Keratinocyte (primary cell): ENCODE measurements around the gene CDC42BPG. TPM values are rescaled to one million over a fixed set of nuclear protein-coding genes. Genes with fewer than 3 reads are reported as not detected.

Experiments used
- DNase-seq: peaks from one replicate; pipeline ENCODE4 v3.0.0-alpha.2; 2011; ENCODE audit warnings: low read depth, missing footprints, low spot score
- FAIRE-seq: peaks from 2 replicates; lab custom pipeline; 2011; peaks lifted over from hg19 to GRCh38; lab: Jason Lieb, UNC
- H2AFZ ChIP-seq: 2 replicates; pipeline ENCODE4 v1.6.0; 2012; ENCODE audit warnings: low read length, control low read depth, inconsistent platforms; ENCODE audit not compliant: control insufficient read depth
- H3K27ac ChIP-seq: 2 replicates; pipeline ENCODE4 v1.5.1; 2011; ENCODE audit warnings: low read length; ENCODE audit not compliant: control insufficient read depth, insufficient read depth
- H3K27me3 ChIP-seq: 3 replicates; pipeline ENCODE4 v1.6.0; 2011; ENCODE audit warnings: low read length; ENCODE audit not compliant: control insufficient read depth, insufficient read depth; ENCODE audit errors: extremely low read depth
- H3K36me3 ChIP-seq, 2 experiments: 2 replicates in 1 of 2; 3 replicates in 1 of 2; pipeline ENCODE4 v1.5.1; 2011; ENCODE audit warnings: low read length in 2 of 2, mild to moderate bottlenecking in 1 of 2; ENCODE audit not compliant: control insufficient read depth in 2 of 2, insufficient read depth in 2 of 2; ENCODE audit errors: extremely low read depth in 1 of 2
- H3K4me1 ChIP-seq: 3 replicates; pipeline ENCODE4 v1.5.1; 2011; ENCODE audit warnings: low read length; ENCODE audit not compliant: control insufficient read depth, insufficient read depth; ENCODE audit errors: extremely low read depth
- H3K4me2 ChIP-seq: 3 replicates; pipeline ENCODE4 v1.6.0; 2011; ENCODE audit warnings: low read depth, low read length; ENCODE audit not compliant: control insufficient read depth, insufficient read depth; ENCODE audit errors: extremely low read depth
- H3K4me3 ChIP-seq, 3 experiments: fragments of 200-600 bp in 1 of 3; sonication (generic) in 1 of 3; 2 replicates in 2 of 3; 3 replicates in 1 of 3; pipeline ENCODE4 v1.5.1; 2011 to 2016; ENCODE audit warnings: low read length in 3 of 3, mild to moderate bottlenecking in 3 of 3, control low read depth in 2 of 3, inconsistent platforms in 1 of 3, low read depth in 1 of 3, mixed read lengths in 1 of 3, mixed run types in 1 of 3, moderate library complexity in 1 of 3; ENCODE audit not compliant: control insufficient read depth in 2 of 3, insufficient read depth in 2 of 3; ENCODE audit errors: extremely low read depth in 1 of 3
- H3K79me2 ChIP-seq: 2 replicates; pipeline ENCODE4 v1.6.0; 2012; ENCODE audit warnings: low read length; ENCODE audit not compliant: control insufficient read depth, insufficient read depth
- H3K9ac ChIP-seq: 3 replicates; pipeline ENCODE4 v1.6.0; 2011; ENCODE audit warnings: low read length; ENCODE audit not compliant: control insufficient read depth, insufficient read depth; ENCODE audit errors: extremely low read depth
- H3K9me1 ChIP-seq: 3 replicates; pipeline ENCODE4 v1.6.0; 2011; ENCODE audit warnings: low read length; ENCODE audit not compliant: control insufficient read depth, insufficient read depth; ENCODE audit errors: extremely low read depth
- H3K9me3 ChIP-seq: 2 replicates; pipeline ENCODE4 v1.5.1; 2012; ENCODE audit warnings: low read depth, low read length; ENCODE audit not compliant: control insufficient read depth
- H4K20me1 ChIP-seq: 3 replicates; pipeline ENCODE4 v1.6.0; 2011; ENCODE audit warnings: low read length; ENCODE audit not compliant: control insufficient read depth, insufficient read depth; ENCODE audit errors: extremely low read depth
- EZH2 ChIP-seq: IDR thresholded peaks from one replicate; pipeline ENCODE4 v1.6.1; 2012; ENCODE audit warnings: inconsistent platforms, mild to moderate bottlenecking, low read length, moderate library complexity
- dilution Hi-C: fragments of 300-500 bp; cut with MboI; formaldehyde crosslinking; loops from one replicate; pipeline ENCODE4 v1.7.0; 2020; ENCODE audit warnings: low sequenced_read_pairs; ENCODE audit not compliant: extremely low pct_ligation_motif_present
- polyA plus RNA-seq, 5 experiments: library from polyadenylated mRNA; depleted of rRNA in 3 of 5; stranded (reverse) in 3 of 5; stranded (forward) in 1 of 5; unstranded in 1 of 5; fragments of >200 nt; gene quantifications; 1 replicate in 1 of 5; 2 replicates in 3 of 5; 3 replicates in 1 of 5; pipeline versions ENCODE4 v1.2.1 to v1.2.3, GENCODE V29; 2011 to 2012; ENCODE audit warnings: missing spikeins in 2 of 5, low read depth in 1 of 5, low replicate concordance in 1 of 5
- TF ChIP-seq, protein P1 (sequence below), 3 experiments: IDR thresholded peaks in 1 of 3; conservative IDR thresholded peaks in 1 of 3; optimal IDR thresholded peaks in 1 of 3; 2 replicates in 2 of 3; 3 replicates in 1 of 3; pipeline versions ENCODE3 to v1.5.1; 2011; ENCODE audit warnings: low read length in 3 of 3, mild to moderate bottlenecking in 3 of 3, moderate library complexity in 2 of 3, control low read depth in 1 of 3, inconsistent platforms in 1 of 3; ENCODE audit not compliant: insufficient read depth in 2 of 3; ENCODE audit errors: extremely low read depth in 1 of 3

Gene CDC42BPG
- polyA plus RNA-seq, 1 donor (not counting 4 experiments of a cell fraction or from before 2014, with no cell fraction given): 2.5 TPM

DNA sequence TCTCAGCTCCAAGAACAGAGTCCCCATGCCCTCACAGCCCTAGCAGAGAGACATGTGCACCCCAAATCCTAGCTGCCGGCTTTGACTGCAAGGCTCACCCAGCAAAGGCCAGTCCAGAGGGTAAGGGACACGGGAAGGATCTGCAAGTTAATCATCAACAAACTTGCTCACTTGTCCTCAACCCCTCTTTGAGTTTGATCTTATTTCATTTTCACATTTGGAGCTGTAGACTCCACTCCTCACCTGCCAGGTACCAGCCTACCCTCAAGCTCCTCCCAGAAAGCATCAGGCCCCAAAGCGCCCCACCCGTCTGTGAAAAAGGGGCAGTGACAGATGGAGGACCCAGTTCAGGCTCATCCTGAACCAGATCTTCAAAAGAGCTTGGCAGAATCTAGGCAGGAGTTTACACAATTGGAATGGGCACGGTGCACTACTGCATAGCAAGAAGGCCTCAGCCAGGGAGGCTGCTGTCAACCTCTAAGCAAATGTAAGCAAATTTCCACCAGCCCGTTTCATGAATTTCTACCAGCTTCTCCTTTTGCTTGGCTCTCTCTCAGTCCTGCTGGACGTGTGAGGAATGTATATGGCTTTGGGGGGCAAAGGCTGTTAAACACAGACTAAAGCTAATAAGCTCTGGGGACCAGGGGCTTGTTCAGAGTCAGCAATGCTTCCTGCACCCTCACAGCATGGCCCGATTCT lies 28.5 kb upstream of the CDC42BPG start:
- H3K36me3 ChIP-seq: peaks cover 25 to 52% of the 10 kb centered on the region in 2 experiments
- H3K4me1 ChIP-seq: peaks cover 60% of the 10 kb centered on the region
- no peak overlapping the region for H2AFZ ChIP-seq
- FAIRE-seq: no peak
- TF ChIP-seq EZH2: no peak
- TF ChIP-seq, protein P1, sequence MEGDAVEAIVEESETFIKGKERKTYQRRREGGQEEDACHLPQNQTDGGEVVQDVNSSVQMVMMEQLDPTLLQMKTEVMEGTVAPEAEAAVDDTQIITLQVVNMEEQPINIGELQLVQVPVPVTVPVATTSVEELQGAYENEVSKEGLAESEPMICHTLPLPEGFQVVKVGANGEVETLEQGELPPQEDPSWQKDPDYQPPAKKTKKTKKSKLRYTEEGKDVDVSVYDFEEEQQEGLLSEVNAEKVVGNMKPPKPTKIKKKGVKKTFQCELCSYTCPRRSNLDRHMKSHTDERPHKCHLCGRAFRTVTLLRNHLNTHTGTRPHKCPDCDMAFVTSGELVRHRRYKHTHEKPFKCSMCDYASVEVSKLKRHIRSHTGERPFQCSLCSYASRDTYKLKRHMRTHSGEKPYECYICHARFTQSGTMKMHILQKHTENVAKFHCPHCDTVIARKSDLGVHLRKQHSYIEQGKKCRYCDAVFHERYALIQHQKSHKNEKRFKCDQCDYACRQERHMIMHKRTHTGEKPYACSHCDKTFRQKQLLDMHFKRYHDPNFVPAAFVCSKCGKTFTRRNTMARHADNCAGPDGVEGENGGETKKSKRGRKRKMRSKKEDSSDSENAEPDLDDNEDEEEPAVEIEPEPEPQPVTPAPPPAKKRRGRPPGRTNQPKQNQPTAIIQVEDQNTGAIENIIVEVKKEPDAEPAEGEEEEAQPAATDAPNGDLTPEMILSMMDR (optimal IDR thresholded peaks at IDR 0.05 in 1 of 3, IDR thresholded peaks at IDR 0.05 in 1 of 3, conservative IDR thresholded peaks at IDR 0.05 in 1 of 3; ENCODE audit: extremely low read depth in 1 of 3, insufficient read depth in 2 of 3, low read length in 3 of 3): no peak
- no peak overlapping the region for H3K4me2 ChIP-seq
- no peak overlapping the region for H3K27ac ChIP-seq
- no peak overlapping the region for H3K9ac ChIP-seq
- no peaks in the 10 kb centered on the region for H3K27me3 ChIP-seq
- no peak for DNase-seq
- no peaks in the 10 kb centered on the region for H3K9me3 ChIP-seq
- no peak overlapping the region for H3K4me3 ChIP-seq
- H3K79me2 ChIP-seq: peaks cover 80% of the 10 kb centered on the region
- H4K20me1 ChIP-seq: peaks cover 32% of the 10 kb centered on the region
- H3K9me1 ChIP-seq: peaks cover 11% of the 10 kb centered on the region
- dilution Hi-C loops: no loop called here

DNA sequence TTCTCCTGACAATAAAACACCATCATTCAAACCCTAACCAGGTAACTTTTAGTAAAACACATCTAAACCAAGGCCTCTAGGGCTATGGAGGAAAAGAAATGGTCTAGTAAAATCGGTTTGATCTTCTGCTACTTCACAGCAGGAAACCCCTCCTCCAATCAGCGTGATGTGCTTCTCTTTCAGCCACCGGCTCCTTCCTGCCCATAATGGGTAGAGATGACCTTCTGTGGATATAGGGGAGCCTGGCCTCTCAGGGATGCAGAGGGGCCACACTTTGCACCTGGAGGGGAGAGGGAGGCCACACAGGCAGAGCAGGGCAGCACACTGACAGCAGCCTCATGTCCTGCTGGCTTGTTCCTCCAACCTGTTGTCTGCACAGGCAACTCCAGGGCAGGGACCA lies 27.0 kb upstream of the CDC42BPG start:
- Histone ChIP-seq H3K4me2 (no peak overlapping the region), H4K20me1 (peaks cover 27% of the 10 kb centered on the region), H2AFZ (no peak overlapping the region), H3K27ac (no peak overlapping the region), H3K36me3 (peaks cover 25 to 60% of the 10 kb centered on the region in 2 experiments), H3K27me3 (no peaks in the 10 kb centered on the region), H3K9ac (no peak overlapping the region), H3K4me3 (no peak overlapping the region), H3K4me1 (peaks cover 66% of the 10 kb centered on the region), H3K9me3 (no peaks in the 10 kb centered on the region), H3K79me2 (peaks cover 79% of the 10 kb centered on the region), H3K9me1 (peaks cover 14% of the 10 kb centered on the region)
- TF ChIP-seq EZH2: no peak
- TF ChIP-seq, protein P1 (optimal IDR thresholded peaks at IDR 0.05 in 1 of 3, IDR thresholded peaks at IDR 0.05 in 1 of 3, conservative IDR thresholded peaks at IDR 0.05 in 1 of 3; ENCODE audit: extremely low read depth in 1 of 3, insufficient read depth in 2 of 3, low read length in 3 of 3): no peak
- FAIRE-seq (no peak), DNase-seq (no peak)
- dilution Hi-C loops: no loop called here
